ENCODE data around the gene IL1RN.

The IL1RN gene

GRCh38 chr2:113169586-113169985 lies 42.2 kb downstream of the IL1RN start:
- Histone ChIP-seq H3K36me3 (ENCODE audit: control insufficient read depth in 1 of 2, insufficient read depth in 2 of 2, low read depth in 1 of 2, low read length in 2 of 2) (peaks cover 0 to 5% of the 10 kb centered on the region in 2 experiments), H3K23ac (ENCODE audit: low read length in 2 of 2) (no peak overlapping the region), H3K18ac (ENCODE audit: low read depth in 1 of 2, low read length in 2 of 2) (no peak overlapping the region), H3K14ac (ENCODE audit: low read length in 2 of 2) (no peak overlapping the region), H3K79me1 (replicated peaks; ENCODE audit: low read length, poor library complexity, severe bottlenecking) (peaks cover 5% of the 10 kb centered on the region), H3K27me3 (ENCODE audit: control insufficient read depth in 1 of 2, insufficient read depth in 1 of 2, low read length in 2 of 2) (no peaks in the 10 kb centered on the region), H4K8ac (ENCODE audit: low read length) (no peak overlapping the region), H3K9ac (ENCODE audit: low read length) (no peak overlapping the region), H3K4ac (ENCODE audit: low read depth in 1 of 2, low read length in 2 of 2) (no peak overlapping the region), H3K9me3 (ENCODE audit: control insufficient read depth, low read length) (no peaks in the 10 kb centered on the region), H3K4me3 (ENCODE audit: insufficient read depth in 1 of 2, low read depth in 1 of 2, low read length in 2 of 2) (no peak overlapping the region), H3K4me2 (ENCODE audit: low read length, poor library complexity, severe bottlenecking) (no peak overlapping the region), H2BK120ac (ENCODE audit: low read depth, low read length) (no peak overlapping the region), H4K91ac (ENCODE audit: low read length) (no peak overlapping the region), H2AFZ (ENCODE audit: low read depth, low read length) (no peak overlapping the region), H3K4me1 (ENCODE audit: control insufficient read depth, insufficient read depth, low read depth, low read length) (peaks cover 3% of the 10 kb centered on the region), H2BK5ac (ENCODE audit: low read depth, low read length, poor library complexity, severe bottlenecking) (no peak overlapping the region), H2AK5ac (ENCODE audit: low read length, severe bottlenecking) (no peak overlapping the region), H3K27ac (ENCODE audit: low read length, poor library complexity, severe bottlenecking) (no peak overlapping the region), H2BK15ac (ENCODE audit: low read depth, poor library complexity, severe bottlenecking) (no peak overlapping the region), H2BK12ac (ENCODE audit: low read length in 2 of 2) (no peak overlapping the region)
- 88% methylated on average over 2 of the region's 3 CpGs for WGBS
- no peak for DNase-seq

GRCh38 chr2:113171334-113172075 lies 44.1 kb downstream of the IL1RN start:
- WGBS, result 96% methylated on average over 8 of the region's 8 CpGs
- Histone ChIP-seq H4K91ac (ENCODE audit: low read length) (no peak overlapping the region), H4K8ac (ENCODE audit: low read length) (no peak overlapping the region)

DNA sequence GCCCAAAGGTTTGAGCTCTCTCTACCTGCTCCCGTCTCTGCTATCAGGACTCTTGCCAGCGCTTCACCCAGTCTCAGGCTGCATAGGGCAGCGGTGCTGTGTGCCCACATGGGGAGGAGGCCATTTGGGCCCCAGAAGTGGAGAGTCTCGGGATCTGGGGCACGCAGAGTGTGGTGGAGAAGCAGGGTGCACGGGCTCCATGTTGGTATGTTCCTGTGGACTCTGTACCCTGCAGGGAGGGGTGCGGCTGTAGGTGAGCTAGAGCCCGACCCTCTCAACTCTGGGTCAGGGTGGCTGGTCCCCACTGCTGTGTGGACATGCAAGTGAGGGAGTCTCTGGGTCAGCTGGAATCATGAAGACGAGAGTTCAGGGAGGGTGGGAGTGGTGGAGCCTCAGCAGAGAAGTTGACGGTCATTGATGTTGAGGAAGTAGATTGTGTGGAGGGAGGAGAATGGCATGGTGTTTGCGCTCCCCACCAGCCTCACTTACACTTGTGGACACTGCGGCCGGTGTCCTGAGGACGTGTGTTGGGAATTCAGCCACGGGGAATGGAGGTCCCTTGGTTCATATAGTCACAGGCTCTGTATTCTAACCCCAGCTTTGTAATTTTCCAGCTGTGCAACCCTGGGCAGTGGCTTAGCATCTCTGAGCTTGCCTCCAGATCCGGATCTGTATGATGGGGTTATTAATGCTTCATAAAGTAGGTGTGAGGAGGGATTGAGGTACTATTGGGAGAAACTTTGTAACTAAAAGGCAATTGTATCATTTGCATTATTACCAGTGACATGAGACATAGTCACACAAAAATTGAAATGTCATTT lies 45.5 kb downstream of the IL1RN start:
- H4K8ac ChIP-seq (ENCODE audit: low read length), result no peak overlapping the region
- no peak overlapping the region for H2BK15ac ChIP-seq (ENCODE audit: low read depth, poor library complexity, severe bottlenecking)
- peaks cover 5% of the 10 kb centered on the region for H3K4me1 ChIP-seq (ENCODE audit: control insufficient read depth, insufficient read depth, low read depth, low read length)
- H3K79me1 ChIP-seq (replicated peaks; ENCODE audit: low read length, poor library complexity, severe bottlenecking), result no peaks in the 10 kb centered on the region
- H2AK5ac ChIP-seq (ENCODE audit: low read length, severe bottlenecking), result no peak overlapping the region
- no peak overlapping the region for H3K4me3 ChIP-seq (ENCODE audit: insufficient read depth in 1 of 2, low read depth in 1 of 2, low read length in 2 of 2)
- 90% methylated on average over 15 of the region's 16 CpGs for WGBS
- no peak for DNase-seq
- H4K91ac ChIP-seq (ENCODE audit: low read length), result no peak overlapping the region
- no peak overlapping the region for H2BK5ac ChIP-seq (ENCODE audit: low read depth, low read length, poor library complexity, severe bottlenecking)
- no peak overlapping the region for H3K9ac ChIP-seq (ENCODE audit: low read length)
- no peak overlapping the region for H3K23ac ChIP-seq (ENCODE audit: low read length in 2 of 2)
- no peak overlapping the region for H3K14ac ChIP-seq (ENCODE audit: low read length in 2 of 2)
- no peak overlapping the region for H3K27ac ChIP-seq (ENCODE audit: low read length, poor library complexity, severe bottlenecking)
- no peak overlapping the region for H2BK12ac ChIP-seq (ENCODE audit: low read length in 2 of 2)
- no peak overlapping the region for H3K4ac ChIP-seq (ENCODE audit: low read depth in 1 of 2, low read length in 2 of 2)
- no peaks in the 10 kb centered on the region for H3K27me3 ChIP-seq (ENCODE audit: control insufficient read depth in 1 of 2, insufficient read depth in 1 of 2, low read length in 2 of 2)
- peaks cover 0 to 7% of the 10 kb centered on the region in 2 experiments for H3K36me3 ChIP-seq (ENCODE audit: control insufficient read depth in 1 of 2, insufficient read depth in 2 of 2, low read depth in 1 of 2, low read length in 2 of 2)
- no peaks in the 10 kb centered on the region for H3K9me3 ChIP-seq (ENCODE audit: control insufficient read depth, low read length)
- no peak overlapping the region for H3K4me2 ChIP-seq (ENCODE audit: low read length, poor library complexity, severe bottlenecking)
- peak overlapping the region; percentile 8 for H2AFZ ChIP-seq (ENCODE audit: low read depth, low read length)
- no peak overlapping the region for H2BK120ac ChIP-seq (ENCODE audit: low read depth, low read length)
- H3K18ac ChIP-seq (ENCODE audit: low read depth in 1 of 2, low read length in 2 of 2), result no peak overlapping the region

More at GRCh38 chr2:113171334-113172075, 44.1 kb downstream of the IL1RN start:
- H2BK15ac ChIP-seq (ENCODE audit: low read depth, poor library complexity, severe bottlenecking), result no peak overlapping the region
- no peak overlapping the region for H2BK5ac ChIP-seq (ENCODE audit: low read depth, low read length, poor library complexity, severe bottlenecking)
- H2BK120ac ChIP-seq (ENCODE audit: low read depth, low read length), result no peak overlapping the region
- no peak overlapping the region for H3K9ac ChIP-seq (ENCODE audit: low read length)
- H2BK12ac ChIP-seq (ENCODE audit: low read length in 2 of 2), result no peak overlapping the region
- DNase-seq, result no peak
- H3K4me3 ChIP-seq (ENCODE audit: insufficient read depth in 1 of 2, low read depth in 1 of 2, low read length in 2 of 2), result no peak overlapping the region
- H3K18ac ChIP-seq (ENCODE audit: low read depth in 1 of 2, low read length in 2 of 2), result no peak overlapping the region
- H3K14ac ChIP-seq (ENCODE audit: low read length in 2 of 2), result no peak overlapping the region
- H3K79me1 ChIP-seq (replicated peaks; ENCODE audit: low read length, poor library complexity, severe bottlenecking), result peaks cover 3% of the 10 kb centered on the region
- H3K4me1 ChIP-seq (ENCODE audit: control insufficient read depth, insufficient read depth, low read depth, low read length), result peaks cover 5% of the 10 kb centered on the region
- no peaks in the 10 kb centered on the region for H3K9me3 ChIP-seq (ENCODE audit: control insufficient read depth, low read length)
- H2AK5ac ChIP-seq (ENCODE audit: low read length, severe bottlenecking), result no peak overlapping the region
- no peak overlapping the region for H3K4ac ChIP-seq (ENCODE audit: low read depth in 1 of 2, low read length in 2 of 2)
- H3K27me3 ChIP-seq (ENCODE audit: control insufficient read depth in 1 of 2, insufficient read depth in 1 of 2, low read length in 2 of 2), result no peaks in the 10 kb centered on the region
- H3K23ac ChIP-seq (ENCODE audit: low read length in 2 of 2), result no peak overlapping the region
- no peak overlapping the region for H2AFZ ChIP-seq (ENCODE audit: low read depth, low read length)
- peaks cover 0 to 8% of the 10 kb centered on the region in 2 experiments for H3K36me3 ChIP-seq (ENCODE audit: control insufficient read depth in 1 of 2, insufficient read depth in 2 of 2, low read depth in 1 of 2, low read length in 2 of 2)
- no peak overlapping the region for H3K4me2 ChIP-seq (ENCODE audit: low read length, poor library complexity, severe bottlenecking)
- no peak overlapping the region for H3K27ac ChIP-seq (ENCODE audit: low read length, poor library complexity, severe bottlenecking)

Measured in mesenchymal stem cell (in vitro differentiated cells and primary cell).